Measurements from ENCODE around the gene HOXC5. TPM values are rescaled to one million over a fixed set of nuclear protein-coding genes. Genes with fewer than 3 reads are reported as not detected.

HOXC5 gene
- total RNA-seq, 1 donor from 2014 or later, result not detected

- Mint-ChIP-seq H3K27me3 (ENCODE audit: unreplicated experiment) (peaks cover 95% of the 10 kb centered on the region), H3K4me1 (ENCODE audit: unreplicated experiment) (no peaks in the 10 kb centered on the region), H3K4me3 (ENCODE audit: unreplicated experiment) (no peak overlapping the region), H3K9me3 (ENCODE audit: unreplicated experiment) (no peaks in the 10 kb centered on the region), H3K36me3 (ENCODE audit: unreplicated experiment) (no peaks in the 10 kb centered on the region), H3K27ac (ENCODE audit: unreplicated experiment) (no peak overlapping the region)
- no peak for TF ChIP-seq CTCF (IDR thresholded peaks at IDR 0.05)
- no peak for DNase-seq (ENCODE audit: extremely low spot score, unreplicated experiment)
Observed at GRCh38 chr12:54054742-54055194, 21.9 kb downstream of the HOXC5 start.

- no peak for DNase-seq (ENCODE audit: extremely low spot score, unreplicated experiment)
- H3K4me1 Mint-ChIP-seq (ENCODE audit: unreplicated experiment), result no peaks in the 10 kb centered on the region
- no peak overlapping the region for H3K4me3 Mint-ChIP-seq (ENCODE audit: unreplicated experiment)
- H3K9me3 Mint-ChIP-seq (ENCODE audit: unreplicated experiment), result no peaks in the 10 kb centered on the region
- H3K36me3 Mint-ChIP-seq (ENCODE audit: unreplicated experiment), result no peaks in the 10 kb centered on the region
- H3K27me3 Mint-ChIP-seq (ENCODE audit: unreplicated experiment), result peaks cover 91% of the 10 kb centered on the region
- no peak for TF ChIP-seq CTCF (IDR thresholded peaks at IDR 0.05)
- H3K27ac Mint-ChIP-seq (ENCODE audit: unreplicated experiment), result no peak overlapping the region
Observed at GRCh38 chr12:54055552-54055951, 22.7 kb downstream of the HOXC5 start.

GRCh38 chr12:54056110-54056509, 23.3 kb downstream of the HOXC5 start:
- Mint-ChIP-seq H3K27ac (ENCODE audit: unreplicated experiment) (no peak overlapping the region), H3K4me3 (ENCODE audit: unreplicated experiment) (no peak overlapping the region), H3K4me1 (ENCODE audit: unreplicated experiment) (no peaks in the 10 kb centered on the region), H3K36me3 (ENCODE audit: unreplicated experiment) (no peaks in the 10 kb centered on the region), H3K27me3 (ENCODE audit: unreplicated experiment) (peaks cover 89% of the 10 kb centered on the region), H3K9me3 (ENCODE audit: unreplicated experiment) (no peaks in the 10 kb centered on the region)
- no peak for TF ChIP-seq CTCF (IDR thresholded peaks at IDR 0.05)
- DNase-seq (ENCODE audit: extremely low spot score, unreplicated experiment), result no peak

- no peak overlapping the region for H3K27ac Mint-ChIP-seq (ENCODE audit: unreplicated experiment)
- no peaks in the 10 kb centered on the region for H3K4me1 Mint-ChIP-seq (ENCODE audit: unreplicated experiment)
Observed at GRCh38 chr12:54058128-54058768, 25.4 kb downstream of the HOXC5 start.

GRCh38 chr12:54059668-54060067, 26.8 kb downstream of the HOXC5 start:
- Mint-ChIP-seq H3K27ac (ENCODE audit: unreplicated experiment) (no peak overlapping the region), H3K4me1 (ENCODE audit: unreplicated experiment) (no peaks in the 10 kb centered on the region), H3K9me3 (ENCODE audit: unreplicated experiment) (no peaks in the 10 kb centered on the region), H3K36me3 (ENCODE audit: unreplicated experiment) (no peaks in the 10 kb centered on the region), H3K27me3 (ENCODE audit: unreplicated experiment) (peaks cover 75% of the 10 kb centered on the region), H3K4me3 (ENCODE audit: unreplicated experiment) (no peak overlapping the region)
- no peak for DNase-seq (ENCODE audit: extremely low spot score, unreplicated experiment)
- TF ChIP-seq CTCF (IDR thresholded peaks at IDR 0.05), result no peak

More at GRCh38 chr12:54058128-54058768, 25.4 kb downstream of the HOXC5 start:
- Mint-ChIP-seq H3K4me3 (ENCODE audit: unreplicated experiment) (no peak overlapping the region), H3K36me3 (ENCODE audit: unreplicated experiment) (no peaks in the 10 kb centered on the region), H3K27me3 (ENCODE audit: unreplicated experiment) (peaks cover 82% of the 10 kb centered on the region), H3K9me3 (ENCODE audit: unreplicated experiment) (no peaks in the 10 kb centered on the region)
- no peak for DNase-seq (ENCODE audit: extremely low spot score, unreplicated experiment)
- no peak for TF ChIP-seq CTCF (IDR thresholded peaks at IDR 0.05)
